ENCODE measurements around the gene LUZP2. TPM values are rescaled to one million over a fixed set of nuclear protein-coding genes. Genes with fewer than 3 reads are reported as not detected.

The LUZP2 gene
- total and polyA plus RNA-seq, 2 donors (not counting 1 experiment from before 2014, with no cell fraction given) = not detected

DNA sequence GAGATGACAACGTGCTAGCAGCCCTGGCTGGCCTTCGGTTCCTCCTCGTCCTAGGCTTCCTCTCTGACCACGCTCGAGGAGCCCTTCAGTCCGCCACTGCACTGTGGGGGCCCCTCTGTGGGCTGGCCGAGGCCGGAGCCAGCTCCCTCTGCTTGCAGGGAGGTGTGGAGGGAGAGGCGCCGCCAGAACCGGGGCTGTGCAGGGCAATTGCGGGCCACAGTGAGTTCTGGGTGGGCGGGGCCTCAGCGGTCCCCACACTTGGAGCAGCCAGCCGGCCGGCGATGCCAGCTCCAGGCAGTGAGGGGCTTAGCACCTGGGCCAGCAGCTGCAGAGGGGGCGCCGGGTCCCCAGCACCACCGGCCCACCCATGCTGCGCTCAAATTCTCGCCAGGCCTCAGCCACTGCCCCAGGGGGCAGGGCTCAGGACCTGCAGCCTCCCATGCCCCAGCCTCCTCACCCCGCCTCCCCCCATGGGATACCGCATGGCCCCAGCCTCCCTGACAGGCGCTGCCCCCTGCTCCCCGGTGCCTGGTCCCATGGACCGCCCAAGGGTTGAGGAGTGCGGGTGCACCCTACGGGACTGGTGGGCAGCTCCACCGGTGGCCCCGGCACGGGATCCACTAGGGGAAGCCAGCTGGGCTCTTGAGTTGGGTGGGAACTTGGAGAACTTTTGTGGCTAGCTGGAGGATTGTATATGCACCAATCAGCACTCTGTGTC, 399.4 kb downstream of the LUZP2 start:
- 96% methylated on average over 32 of the region's 32 CpGs for WGBS (ENCODE audit: insufficient coverage)
- intact Hi-C loops (cut with micrococcal nuclease) = no loop called here

DNA sequence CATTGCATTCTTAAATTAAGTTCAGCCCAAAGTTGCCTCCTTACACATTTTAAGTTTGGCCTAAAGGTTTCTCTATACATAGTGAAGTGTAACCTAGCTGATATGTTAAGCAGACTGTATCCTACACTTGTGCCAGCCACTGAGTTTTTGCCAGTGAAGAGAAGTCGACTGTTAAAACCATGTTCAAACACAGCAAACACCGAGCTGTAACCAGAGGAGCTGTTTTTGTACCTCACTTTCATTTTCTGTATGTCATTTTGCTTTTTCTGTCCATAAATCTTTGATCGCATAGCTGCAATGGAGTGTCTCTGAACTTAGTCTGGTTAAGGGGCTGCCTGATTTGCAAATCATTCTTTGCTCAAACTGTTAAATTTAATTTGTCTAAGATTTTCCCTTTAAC, 403.7 kb downstream of the LUZP2 start:
- H3K79me2 ChIP-seq (ENCODE audit: control insufficient read depth, insufficient read depth, low read length) = no peaks in the 10 kb centered on the region
- 0% methylated on average over 2 of the region's 3 CpGs for WGBS (ENCODE audit: insufficient coverage)
- no peak for ATAC-seq (ENCODE audit: low read depth)
- Mint-ChIP-seq H3K9me3 (ENCODE audit: insufficient read depth) (peaks cover 4% of the 10 kb centered on the region), H3K4me3 (no peak overlapping the region), H3K27me3 (no peaks in the 10 kb centered on the region), H3K4me1 (peaks cover 3% of the 10 kb centered on the region), H3K27ac (no peak overlapping the region)
- DNase-seq = no peak
- ChIA-PET CTCF (no interaction called here), POLR2A (no interaction called here)
- no peak overlapping the region for H3K9ac ChIP-seq (ENCODE audit: low read length)
- no peak overlapping the region for H3K4me3 ChIP-seq (ENCODE audit: control extremely low read depth in 1 of 5, extremely low read depth in 1 of 5, insufficient read depth in 1 of 5, low read depth in 2 of 5, low read length in 4 of 5)
- H3K27ac ChIP-seq (ENCODE audit: low read length in 2 of 2) = no peak overlapping the region
- intact Hi-C loops (cut with micrococcal nuclease) = no loop called here
- peaks cover 0 to 12% (median 0%) of the 10 kb centered on the region in 3 donors for H3K9me3 ChIP-seq (ENCODE audit: control extremely low read depth in 1 of 3, control insufficient read depth in 2 of 3, insufficient read depth in 1 of 3, low read length in 2 of 3)
- H4K20me1 ChIP-seq (ENCODE audit: control insufficient read depth, insufficient read depth, low read length, poor library complexity, severe bottlenecking) = no peaks in the 10 kb centered on the region
- TF ChIP-seq EZH2 (IDR thresholded peaks at IDR 0.05; ENCODE audit: borderline replicate concordance, insufficient read depth, low read depth, low read length, poor library complexity, severe bottlenecking) = no peak
- TF ChIP-seq, protein P1, sequence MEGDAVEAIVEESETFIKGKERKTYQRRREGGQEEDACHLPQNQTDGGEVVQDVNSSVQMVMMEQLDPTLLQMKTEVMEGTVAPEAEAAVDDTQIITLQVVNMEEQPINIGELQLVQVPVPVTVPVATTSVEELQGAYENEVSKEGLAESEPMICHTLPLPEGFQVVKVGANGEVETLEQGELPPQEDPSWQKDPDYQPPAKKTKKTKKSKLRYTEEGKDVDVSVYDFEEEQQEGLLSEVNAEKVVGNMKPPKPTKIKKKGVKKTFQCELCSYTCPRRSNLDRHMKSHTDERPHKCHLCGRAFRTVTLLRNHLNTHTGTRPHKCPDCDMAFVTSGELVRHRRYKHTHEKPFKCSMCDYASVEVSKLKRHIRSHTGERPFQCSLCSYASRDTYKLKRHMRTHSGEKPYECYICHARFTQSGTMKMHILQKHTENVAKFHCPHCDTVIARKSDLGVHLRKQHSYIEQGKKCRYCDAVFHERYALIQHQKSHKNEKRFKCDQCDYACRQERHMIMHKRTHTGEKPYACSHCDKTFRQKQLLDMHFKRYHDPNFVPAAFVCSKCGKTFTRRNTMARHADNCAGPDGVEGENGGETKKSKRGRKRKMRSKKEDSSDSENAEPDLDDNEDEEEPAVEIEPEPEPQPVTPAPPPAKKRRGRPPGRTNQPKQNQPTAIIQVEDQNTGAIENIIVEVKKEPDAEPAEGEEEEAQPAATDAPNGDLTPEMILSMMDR (IDR thresholded peaks at IDR 0.05) = no peak
- no peak overlapping the region for H3K4me2 ChIP-seq (replicated peaks; ENCODE audit: low read depth, low read length, poor library complexity, severe bottlenecking)
- peak overlapping the region; percentile 26 for H2AFZ ChIP-seq (ENCODE audit: insufficient read depth, low read depth, low read length, poor library complexity, severe bottlenecking)
- no peaks in the 10 kb centered on the region for H3K36me3 ChIP-seq (replicated peaks in 1 of 2; ENCODE audit: control extremely low read depth in 1 of 2, control insufficient read depth in 1 of 2, extremely low read depth in 1 of 2, insufficient read depth in 2 of 2, low read length in 1 of 2)
- H3K27me3 ChIP-seq (replicated peaks in 1 of 4; ENCODE audit: control extremely low read depth in 1 of 4, control insufficient read depth in 3 of 4, insufficient read depth in 4 of 4, low read length in 3 of 4) = no peaks in the 10 kb centered on the region
- no peaks in the 10 kb centered on the region for H3K4me1 ChIP-seq (ENCODE audit: control insufficient read depth in 2 of 2, insufficient read depth in 2 of 2, low read length in 2 of 2)

More for the DNA sequence above, 399.4 kb downstream of the LUZP2 start:
- Mint-ChIP-seq H3K9me3 (ENCODE audit: insufficient read depth) (peaks cover 4% of the 10 kb centered on the region), H3K27me3 (no peaks in the 10 kb centered on the region), H3K27ac (no peak overlapping the region), H3K4me1 (peaks cover 3% of the 10 kb centered on the region), H3K4me3 (no peak overlapping the region)
- CTCF ChIA-PET = no interaction called here
- H4K20me1 ChIP-seq (ENCODE audit: control insufficient read depth, insufficient read depth, low read length, poor library complexity, severe bottlenecking) = no peaks in the 10 kb centered on the region
- H3K27me3 ChIP-seq (replicated peaks in 1 of 4; ENCODE audit: control extremely low read depth in 1 of 4, control insufficient read depth in 3 of 4, insufficient read depth in 4 of 4, low read length in 3 of 4) = no peaks in the 10 kb centered on the region
- no peak overlapping the region for H3K9ac ChIP-seq (ENCODE audit: low read length)
- DNase-seq (no peak), ATAC-seq (ENCODE audit: low read depth) (no peak)
- no peak overlapping the region for H3K27ac ChIP-seq (ENCODE audit: low read length in 2 of 2)
- H2AFZ ChIP-seq (ENCODE audit: insufficient read depth, low read depth, low read length, poor library complexity, severe bottlenecking) = no peak overlapping the region
- no peaks in the 10 kb centered on the region for H3K36me3 ChIP-seq (replicated peaks in 1 of 2; ENCODE audit: control extremely low read depth in 1 of 2, control insufficient read depth in 1 of 2, extremely low read depth in 1 of 2, insufficient read depth in 2 of 2, low read length in 1 of 2)
- no peaks in the 10 kb centered on the region for H3K79me2 ChIP-seq (ENCODE audit: control insufficient read depth, insufficient read depth, low read length)
- H3K4me2 ChIP-seq (replicated peaks; ENCODE audit: low read depth, low read length, poor library complexity, severe bottlenecking) = no peak overlapping the region
- H3K4me3 ChIP-seq (ENCODE audit: control extremely low read depth in 1 of 5, extremely low read depth in 1 of 5, insufficient read depth in 1 of 5, low read depth in 2 of 5, low read length in 4 of 5) = no peak overlapping the region
- peaks cover 0 to 12% (median 0%) of the 10 kb centered on the region in 3 donors for H3K9me3 ChIP-seq (ENCODE audit: control extremely low read depth in 1 of 3, control insufficient read depth in 2 of 3, insufficient read depth in 1 of 3, low read length in 2 of 3)
- TF ChIP-seq, protein P1 (IDR thresholded peaks at IDR 0.05) = no peak
- TF ChIP-seq EZH2 (IDR thresholded peaks at IDR 0.05; ENCODE audit: borderline replicate concordance, insufficient read depth, low read depth, low read length, poor library complexity, severe bottlenecking) = no peak
- POLR2A ChIA-PET = no interaction called here
- H3K4me1 ChIP-seq (ENCODE audit: control insufficient read depth in 2 of 2, insufficient read depth in 2 of 2, low read length in 2 of 2) = no peaks in the 10 kb centered on the region
